Measurements from ENCODE around the gene GANAB.

DNA sequence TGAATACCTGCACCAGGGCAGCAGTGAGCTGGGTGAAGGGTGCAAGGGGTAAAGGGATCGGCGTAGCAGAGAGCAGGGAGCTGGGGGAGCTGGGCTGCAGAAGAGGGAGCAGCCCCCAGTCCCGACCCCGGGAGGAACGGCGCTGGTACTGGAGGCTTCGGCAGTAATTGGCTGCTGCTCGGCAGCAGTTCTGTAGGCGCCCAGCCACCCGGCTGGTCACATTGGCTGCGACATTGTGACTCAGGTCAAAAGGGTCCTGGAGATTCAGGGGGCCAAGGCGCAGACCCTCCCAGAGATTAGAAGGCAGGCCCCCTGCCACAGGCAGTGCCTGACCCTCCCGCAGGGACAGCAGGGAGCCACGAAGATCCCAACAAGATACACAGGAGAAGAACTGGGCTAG, 70.6 kb downstream of the GANAB start:
- TF ChIP-seq, protein P1, sequence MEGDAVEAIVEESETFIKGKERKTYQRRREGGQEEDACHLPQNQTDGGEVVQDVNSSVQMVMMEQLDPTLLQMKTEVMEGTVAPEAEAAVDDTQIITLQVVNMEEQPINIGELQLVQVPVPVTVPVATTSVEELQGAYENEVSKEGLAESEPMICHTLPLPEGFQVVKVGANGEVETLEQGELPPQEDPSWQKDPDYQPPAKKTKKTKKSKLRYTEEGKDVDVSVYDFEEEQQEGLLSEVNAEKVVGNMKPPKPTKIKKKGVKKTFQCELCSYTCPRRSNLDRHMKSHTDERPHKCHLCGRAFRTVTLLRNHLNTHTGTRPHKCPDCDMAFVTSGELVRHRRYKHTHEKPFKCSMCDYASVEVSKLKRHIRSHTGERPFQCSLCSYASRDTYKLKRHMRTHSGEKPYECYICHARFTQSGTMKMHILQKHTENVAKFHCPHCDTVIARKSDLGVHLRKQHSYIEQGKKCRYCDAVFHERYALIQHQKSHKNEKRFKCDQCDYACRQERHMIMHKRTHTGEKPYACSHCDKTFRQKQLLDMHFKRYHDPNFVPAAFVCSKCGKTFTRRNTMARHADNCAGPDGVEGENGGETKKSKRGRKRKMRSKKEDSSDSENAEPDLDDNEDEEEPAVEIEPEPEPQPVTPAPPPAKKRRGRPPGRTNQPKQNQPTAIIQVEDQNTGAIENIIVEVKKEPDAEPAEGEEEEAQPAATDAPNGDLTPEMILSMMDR (conservative IDR thresholded peaks at IDR 0.05 in 1 of 2, IDR thresholded peaks at IDR 0.05 in 1 of 2; ENCODE audit: low read depth in 1 of 2, low read length in 2 of 2) = no peak
- no peak for TF ChIP-seq EZH2 (IDR thresholded peaks at IDR 0.05; ENCODE audit: low read length, missing control alignments)

Data from fibroblast of lung (primary cell).